B cell (primary cell): ENCODE measurements around the gene SPOCK1. TPM values are rescaled to one million over a fixed set of nuclear protein-coding genes. Genes with fewer than 3 reads are reported as not detected.

Source experiments
- ATAC-seq: fragments of 200-7000 bp; cut with Tn5 transposase; one replicate; pipeline ENCODE4 v1.10.0; 2021; ENCODE audit warnings: low read depth, mild to moderate bottlenecking, moderate number of reproducible peaks, moderate library complexity
- CTCF ChIA-PET: fragments of 350-600 bp; sonication (Branson Sonifier 250); formaldehyde crosslinking; loops from one replicate; lab custom pipeline; 2021; ENCODE audit warnings: antibody characterized with exemption, inconsistent platforms; lab: Charles Lee
- POLR2A ChIA-PET: fragments of 350-600 bp; sonication (Branson Sonifier 250); formaldehyde crosslinking; loops from one replicate; lab custom pipeline; 2021; ENCODE audit warnings: antibody characterized with exemption; lab: Charles Lee
- DNase-seq: peaks from one replicate; pipeline ENCODE4 v3.0.0; 2013
- H2AFZ ChIP-seq: 2 replicates; pipeline ENCODE4 v1.6.1; 2012; ENCODE audit warnings: mild to moderate bottlenecking, low read depth, low read length; ENCODE audit not compliant: insufficient read depth, poor library complexity, severe bottlenecking
- H3K27ac ChIP-seq, 2 donors: 1 replicate in 1 of 2; 2 replicates in 1 of 2; pipeline ENCODE4 v1.5.1; 2012 to 2013; ENCODE audit warnings: low read length in 2 of 2, mild to moderate bottlenecking in 2 of 2, moderate library complexity in 1 of 2
- H3K27me3 ChIP-seq, 4 experiments: fragments of 200-600 bp in 1 of 4; sonication (generic) in 1 of 4; replicated peaks in 1 of 4; 1 replicate in 2 of 4; 2 replicates in 2 of 4; pipeline versions ENCODE4 v1.6.1 to v1.7.0; 2013 to 2016; ENCODE audit warnings: low read length in 3 of 4, mild to moderate bottlenecking in 2 of 4, mixed read lengths in 1 of 4, moderate library complexity in 1 of 4; ENCODE audit not compliant: insufficient read depth in 4 of 4, control insufficient read depth in 3 of 4; ENCODE audit errors: control extremely low read depth in 1 of 4
- H3K36me3 ChIP-seq, 2 experiments: replicated peaks in 1 of 2; 1 replicate in 1 of 2; 2 replicates in 1 of 2; pipeline versions ENCODE4 v1.6.1 to v1.7.1; 2013; ENCODE audit warnings: low read length in 1 of 2; ENCODE audit not compliant: insufficient read depth in 2 of 2, control insufficient read depth in 1 of 2; ENCODE audit errors: control extremely low read depth in 1 of 2, extremely low read depth in 1 of 2
- H3K4me1 ChIP-seq, 2 donors: fragments of 200-600 bp in 1 of 2; sonication (generic) in 1 of 2; 1 replicate in 1 of 2; 2 replicates in 1 of 2; pipeline versions ENCODE4 v1.5.1 to v1.6.1; 2013 to 2017; ENCODE audit warnings: low read length in 2 of 2; ENCODE audit not compliant: control insufficient read depth in 2 of 2, insufficient read depth in 2 of 2
- H3K4me2 ChIP-seq: replicated peaks from 2 replicates; pipeline ENCODE3; 2012; ENCODE audit warnings: mild to moderate bottlenecking, low read depth, low read length; ENCODE audit not compliant: poor library complexity, severe bottlenecking
- H3K4me3 ChIP-seq, 5 experiments: fragments of 200-600 bp in 1 of 5; sonication (generic) in 1 of 5; 1 replicate in 3 of 5; 2 replicates in 2 of 5; pipeline versions ENCODE4 v1.5.1 to v1.7.0; 2011 to 2016; ENCODE audit warnings: low read length in 4 of 5, mild to moderate bottlenecking in 4 of 5, low read depth in 2 of 5, control low read depth in 1 of 5, moderate library complexity in 1 of 5; ENCODE audit not compliant: insufficient read depth in 1 of 5; ENCODE audit errors: control extremely low read depth in 1 of 5, extremely low read depth in 1 of 5
- H3K79me2 ChIP-seq: fragments of 200-600 bp; sonication (generic); one replicate; pipeline ENCODE4 v1.6.0; 2016; ENCODE audit warnings: low read length; ENCODE audit not compliant: control insufficient read depth, insufficient read depth
- H3K9ac ChIP-seq: fragments of 200-600 bp; sonication (generic); 2 replicates; pipeline ENCODE4 v1.6.1; 2017; ENCODE audit warnings: mild to moderate bottlenecking, low read length, moderate library complexity
- H3K9me3 ChIP-seq, 3 donors: one replicate each; pipeline versions ENCODE4 v1.6.1 to v1.7.1; 2013; ENCODE audit warnings: low read length in 2 of 3; ENCODE audit not compliant: control insufficient read depth in 2 of 3, insufficient read depth in 1 of 3; ENCODE audit errors: control extremely low read depth in 1 of 3
- H4K20me1 ChIP-seq: 2 replicates; pipeline ENCODE4 v1.6.0; 2012; ENCODE audit warnings: mild to moderate bottlenecking, low read length; ENCODE audit not compliant: insufficient read depth, control insufficient read depth, poor library complexity, severe bottlenecking
- H3K27ac Mint-ChIP-seq: one replicate; pipeline ENCODE4 v1.8.0; 2021; ENCODE audit warnings: mixed read lengths
- H3K27me3 Mint-ChIP-seq: one replicate; pipeline ENCODE4 v1.8.0; 2021; ENCODE audit warnings: mixed read lengths
- H3K4me1 Mint-ChIP-seq: one replicate; pipeline ENCODE4 v1.8.0; 2021; ENCODE audit warnings: mixed read lengths
- H3K4me3 Mint-ChIP-seq: one replicate; pipeline ENCODE4 v1.8.0; 2021; ENCODE audit warnings: mixed read lengths
- H3K9me3 Mint-ChIP-seq: one replicate; pipeline ENCODE4 v1.8.0; 2022; ENCODE audit warnings: mixed read lengths; ENCODE audit not compliant: insufficient read depth
- CTCF ChIP-seq: fragments of 200-600 bp; IDR thresholded peaks from one replicate; pipeline ENCODE4 v1.8.0; 2022; ENCODE audit warnings: antibody characterized with exemption, mild to moderate bottlenecking
- EZH2 ChIP-seq: IDR thresholded peaks from 2 replicates; pipeline ENCODE4 v1.6.1; 2012; ENCODE audit warnings: borderline replicate concordance, low read depth, mild to moderate bottlenecking, moderate library complexity, low read length; ENCODE audit not compliant: insufficient read depth, poor library complexity, severe bottlenecking
- WGBS: methylation state at CpG from one replicate; pipeline ENCODE4 v1.1.5; 2013; ENCODE audit warnings: missing lambda C conversion rate; ENCODE audit not compliant: insufficient coverage; 5-methylcytosine and 5-hydroxymethylcytosine counted together
- intact Hi-C: fragments of 100-400 bp; cut with micrococcal nuclease; formaldehyde crosslinking; loops from one replicate; pipeline ENCODE4 v1.10.0; 2022
- polyA plus RNA-seq: library from polyadenylated mRNA; depleted of rRNA; stranded (reverse); fragments of >200 nt; gene quantifications from 2 replicates; pipeline ENCODE4 v1.2.3, GENCODE V29; 2012
- total RNA-seq, 2 donors: library from RNA; stranded (reverse); fragments of 120-200 nt in 1 of 2; gene quantifications; 1 replicate in 1 of 2; 2 replicates in 1 of 2; pipeline versions ENCODE4 v1.2.3 to v1.2.4, GENCODE V29; 2013 to 2022

SPOCK1 gene
- total and polyA plus RNA-seq, 2 donors (not counting 1 experiment from before 2014, with no cell fraction given): not detected

- Histone ChIP-seq H3K27ac (no peak overlapping the region), H3K9me3 (no peaks in the 10 kb centered on the region), H3K36me3 (no peaks in the 10 kb centered on the region), H3K4me1 (no peaks in the 10 kb centered on the region), H3K27me3 (no peaks in the 10 kb centered on the region), H3K9ac (no peak overlapping the region), H2AFZ (no peak overlapping the region), H3K4me3 (no peak overlapping the region), H3K4me2 (no peak overlapping the region), H4K20me1 (no peaks in the 10 kb centered on the region), H3K79me2 (no peaks in the 10 kb centered on the region)
- TF ChIP-seq CTCF: no peak
- no peak for TF ChIP-seq EZH2
- DNase-seq (no peak), ATAC-seq (no peak)
- H3K27ac Mint-ChIP-seq: no peak overlapping the region
- WGBS: 79% methylated on average over 3 of the region's 5 CpGs
- POLR2A ChIA-PET: no interaction called here
- no peaks in the 10 kb centered on the region for H3K9me3 Mint-ChIP-seq
- intact Hi-C loops: no loop called here
- no peak overlapping the region for H3K4me3 Mint-ChIP-seq
- H3K27me3 Mint-ChIP-seq: peaks cover 3% of the 10 kb centered on the region
- CTCF ChIA-PET: no interaction called here
- no peaks in the 10 kb centered on the region for H3K4me1 Mint-ChIP-seq
Measured at GRCh38 chr5:137147346-137147745, 351.8 kb downstream of the SPOCK1 start.

- intact Hi-C loops: no loop called here
- 76% methylated on average over 7 of the region's 8 CpGs for WGBS
Measured at GRCh38 chr5:137146402-137146890, 352.7 kb downstream of the SPOCK1 start.

More at GRCh38 chr5:137146402-137146890, 352.7 kb downstream of the SPOCK1 start:
- Mint-ChIP-seq H3K4me3 (no peak overlapping the region), H3K4me1 (no peaks in the 10 kb centered on the region), H3K9me3 (no peaks in the 10 kb centered on the region), H3K27ac (no peak overlapping the region), H3K27me3 (peaks cover 3% of the 10 kb centered on the region)
- H3K9ac ChIP-seq: no peak overlapping the region
- no peaks in the 10 kb centered on the region for H3K79me2 ChIP-seq
- no peak overlapping the region for H3K27ac ChIP-seq
- no peaks in the 10 kb centered on the region for H3K27me3 ChIP-seq
- ATAC-seq (no peak), DNase-seq (no peak)
- CTCF ChIA-PET: no interaction called here
- H3K9me3 ChIP-seq: no peaks in the 10 kb centered on the region
- H3K36me3 ChIP-seq: no peaks in the 10 kb centered on the region
- no peak overlapping the region for H2AFZ ChIP-seq
- no peaks in the 10 kb centered on the region for H3K4me1 ChIP-seq
- no peak for TF ChIP-seq EZH2
- no peak for TF ChIP-seq CTCF
- POLR2A ChIA-PET: no interaction called here
- no peak overlapping the region for H3K4me2 ChIP-seq
- no peak overlapping the region for H3K4me3 ChIP-seq
- no peaks in the 10 kb centered on the region for H4K20me1 ChIP-seq
